MM.1S (cell line): Measurements from ENCODE around the gene ARHGEF26.

Experiments used
- EZH2 ChIP-seq: fragments of 300-600 bp; sonication (generic); optimal IDR thresholded peaks from 2 replicates; pipeline ENCODE3; 2017; ENCODE audit warnings: low read depth, mild to moderate bottlenecking, antibody characterized with exemption, low read length, mixed read lengths
- EZH2phosphoT487 ChIP-seq: fragments of 300-600 bp; sonication (generic); IDR thresholded peaks from 2 replicates; pipeline ENCODE4 v1.6.1; 2018; ENCODE audit warnings: antibody characterized with exemption, low read length
- TF ChIP-seq, protein P1 (sequence below): fragments of 300-600 bp; sonication (generic); IDR thresholded peaks from 2 replicates; pipeline ENCODE4 v1.5.1; 2016; ENCODE audit warnings: antibody characterized with exemption, low read length, mixed read lengths

DNA sequence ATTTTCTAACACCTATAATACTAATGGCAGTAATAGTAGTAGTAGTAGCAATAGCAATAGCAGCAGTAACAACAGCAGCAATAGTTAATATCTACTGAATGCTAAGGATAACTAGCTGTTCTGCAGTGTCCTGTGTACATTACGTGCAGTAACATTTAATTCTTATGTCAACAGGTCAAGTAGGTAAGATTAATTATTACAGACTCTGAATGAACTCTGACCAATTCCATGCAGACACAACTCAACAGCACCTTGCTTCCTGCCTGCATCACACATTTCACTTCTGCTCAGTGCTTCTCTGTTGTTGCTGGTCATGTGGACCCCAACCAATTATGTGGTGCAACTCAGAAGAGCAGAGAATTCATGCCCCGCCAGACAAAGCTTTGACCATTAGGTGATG, 39.9 kb upstream of the ARHGEF26 start:
- TF ChIP-seq, protein P1, sequence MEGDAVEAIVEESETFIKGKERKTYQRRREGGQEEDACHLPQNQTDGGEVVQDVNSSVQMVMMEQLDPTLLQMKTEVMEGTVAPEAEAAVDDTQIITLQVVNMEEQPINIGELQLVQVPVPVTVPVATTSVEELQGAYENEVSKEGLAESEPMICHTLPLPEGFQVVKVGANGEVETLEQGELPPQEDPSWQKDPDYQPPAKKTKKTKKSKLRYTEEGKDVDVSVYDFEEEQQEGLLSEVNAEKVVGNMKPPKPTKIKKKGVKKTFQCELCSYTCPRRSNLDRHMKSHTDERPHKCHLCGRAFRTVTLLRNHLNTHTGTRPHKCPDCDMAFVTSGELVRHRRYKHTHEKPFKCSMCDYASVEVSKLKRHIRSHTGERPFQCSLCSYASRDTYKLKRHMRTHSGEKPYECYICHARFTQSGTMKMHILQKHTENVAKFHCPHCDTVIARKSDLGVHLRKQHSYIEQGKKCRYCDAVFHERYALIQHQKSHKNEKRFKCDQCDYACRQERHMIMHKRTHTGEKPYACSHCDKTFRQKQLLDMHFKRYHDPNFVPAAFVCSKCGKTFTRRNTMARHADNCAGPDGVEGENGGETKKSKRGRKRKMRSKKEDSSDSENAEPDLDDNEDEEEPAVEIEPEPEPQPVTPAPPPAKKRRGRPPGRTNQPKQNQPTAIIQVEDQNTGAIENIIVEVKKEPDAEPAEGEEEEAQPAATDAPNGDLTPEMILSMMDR, result no peak
- TF ChIP-seq EZH2 (no peak), EZH2phosphoT487 (no peak)
